H1 (cell line): ENCODE measurements around the gene PSMD12. TPM values are rescaled to one million over a fixed set of nuclear protein-coding genes. Genes with fewer than 3 reads are reported as not detected.

Experiments
- CTCF ChIA-PET: fragments of 300-600 bp; sonication (Branson Sonifier 250); formaldehyde crosslinking; loops from one replicate; lab custom pipeline; 2021; ENCODE audit not compliant: partially characterized antibody; lab: Charles Lee
- POLR2A ChIA-PET: fragments of 300-600 bp; sonication (Branson Sonifier 250); formaldehyde crosslinking; loops from one replicate; lab custom pipeline; 2021; ENCODE audit warnings: inconsistent platforms; ENCODE audit not compliant: partially characterized antibody; lab: Charles Lee
- DNase-seq, 2 experiments: peaks; one replicate each; pipeline versions ENCODE4 v3.0.0 to v3.0.0-alpha.2; 2010 to 2022; ENCODE audit warnings: low spot score in 2 of 2, low read depth in 1 of 2, mixed read lengths in 1 of 2
- FAIRE-seq: peaks from 2 replicates; lab custom pipeline; 2011; peaks lifted over from hg19 to GRCh38; lab: Jason Lieb, UNC
- H2AFZ ChIP-seq: 2 replicates; pipeline ENCODE4 v1.8.1; 2012; ENCODE audit warnings: low read length, inconsistent platforms
- H2AK5ac ChIP-seq: 2 replicates; pipeline ENCODE4 v1.6.1; 2013; ENCODE audit warnings: low read depth, low read length
- H2BK120ac ChIP-seq: replicated peaks from 2 replicates; pipeline ENCODE3; 2013; ENCODE audit warnings: low read depth, low read length, inconsistent platforms
- H2BK12ac ChIP-seq: 2 replicates; pipeline ENCODE4 v1.6.1; 2013; ENCODE audit warnings: low read depth, low read length
- H2BK15ac ChIP-seq: 2 replicates; pipeline ENCODE4 v1.6.1; 2013; ENCODE audit warnings: low read length
- H2BK20ac ChIP-seq: 2 replicates; pipeline ENCODE4 v1.6.1; 2013; ENCODE audit warnings: low read length
- H2BK5ac ChIP-seq: 2 replicates; pipeline ENCODE4 v1.6.1; 2013; ENCODE audit warnings: low read depth, low read length
- H3K14ac ChIP-seq: 2 replicates; pipeline ENCODE4 v1.6.1; 2013; ENCODE audit warnings: inconsistent platforms; ENCODE audit not compliant: insufficient read length
- H3K18ac ChIP-seq: 2 replicates; pipeline ENCODE4 v1.6.1; 2013; ENCODE audit warnings: low read length; ENCODE audit errors: extremely low read depth
- H3K23ac ChIP-seq: 2 replicates; pipeline ENCODE4 v1.6.1; 2013; ENCODE audit warnings: inconsistent platforms; ENCODE audit not compliant: insufficient read length
- H3K23me2 ChIP-seq: 2 replicates; pipeline ENCODE4 v1.6.1; 2013; ENCODE audit warnings: low read depth, low read length
- H3K27ac ChIP-seq: 2 replicates; pipeline ENCODE4 v1.6.1; 2011; ENCODE audit warnings: low read depth, low read length, inconsistent platforms
- H3K27me3 ChIP-seq, 4 experiments: replicated peaks in 1 of 4; 1 replicate in 1 of 4; 2 replicates in 3 of 4; pipeline versions ENCODE4 v1.6.1 to v1.8.1; 2011 to 2013; ENCODE audit warnings: low read length in 3 of 4, mild to moderate bottlenecking in 3 of 4, inconsistent platforms in 2 of 4, mixed read lengths in 2 of 4, moderate library complexity in 1 of 4; ENCODE audit not compliant: control insufficient read depth in 3 of 4, insufficient read depth in 3 of 4; ENCODE audit errors: extremely low read depth in 1 of 4
- H3K36me3 ChIP-seq, 4 experiments: 2 replicates each; pipeline versions ENCODE4 v1.6.1 to v1.8.1; 2011 to 2013; ENCODE audit warnings: mild to moderate bottlenecking in 4 of 4, low read length in 3 of 4, moderate library complexity in 2 of 4, control low read depth in 1 of 4, inconsistent platforms in 1 of 4; ENCODE audit not compliant: insufficient read depth in 4 of 4, control insufficient read depth in 2 of 4
- H3K4ac ChIP-seq: replicated peaks from 2 replicates; pipeline ENCODE3; 2013; ENCODE audit warnings: low read length, low read depth, mixed read lengths, inconsistent platforms; ENCODE audit not compliant: insufficient read length
- H3K4me1 ChIP-seq, 4 experiments: replicated peaks in 1 of 4; 1 replicate in 1 of 4; 2 replicates in 3 of 4; pipeline versions ENCODE4 v1.6.1 to v1.8.1; 2011 to 2013; ENCODE audit warnings: low read length in 3 of 4, inconsistent platforms in 2 of 4, mixed read lengths in 1 of 4; ENCODE audit not compliant: insufficient read depth in 4 of 4, control insufficient read depth in 3 of 4
- H3K4me2 ChIP-seq, 2 experiments: 2 replicates each; pipeline versions ENCODE4 v1.6.1 to v1.8.1; 2011 to 2013; ENCODE audit warnings: low read depth in 2 of 2, low read length in 2 of 2, control low read depth in 1 of 2, inconsistent platforms in 1 of 2, mild to moderate bottlenecking in 1 of 2; ENCODE audit not compliant: insufficient read depth in 1 of 2
- H3K4me3 ChIP-seq, 4 experiments: fragments of 200-600, 300-600 bp in 1 of 4; sonication (generic), shearing (Covaris generic), sonication (Bioruptor Twin) in 1 of 4; 2 replicates each; pipeline versions ENCODE4 v1.5.1 to v1.8.1; 2011 to 2016; ENCODE audit warnings: low read length in 4 of 4, low read depth in 3 of 4, control low read depth in 2 of 4, inconsistent platforms in 2 of 4, mild to moderate bottlenecking in 2 of 4, mixed read lengths in 1 of 4, moderate library complexity in 1 of 4; ENCODE audit not compliant: insufficient read depth in 2 of 4; ENCODE audit errors: extremely low read depth in 1 of 4
- H3K56ac ChIP-seq: replicated peaks from 2 replicates; pipeline ENCODE3; 2013; ENCODE audit warnings: low read depth, mild to moderate bottlenecking, mixed read lengths, low read length, inconsistent platforms; ENCODE audit not compliant: insufficient read length
- H3K79me1 ChIP-seq: 2 replicates; pipeline ENCODE4 v1.6.1; 2013; ENCODE audit warnings: low read depth, low read length, control low read depth
- H3K79me2 ChIP-seq, 2 experiments: 2 replicates each; pipeline versions ENCODE4 v1.6.1 to v1.8.1; 2012 to 2013; ENCODE audit warnings: low read length in 2 of 2, mild to moderate bottlenecking in 2 of 2, inconsistent platforms in 1 of 2; ENCODE audit not compliant: insufficient read depth in 2 of 2, control insufficient read depth in 1 of 2
- H3K9ac ChIP-seq, 4 experiments: replicated peaks in 1 of 4; 1 replicate in 1 of 4; 2 replicates in 3 of 4; pipeline versions ENCODE4 v1.6.1 to v1.8.1; 2011 to 2013; ENCODE audit warnings: low read depth in 3 of 4, low read length in 3 of 4, control low read depth in 2 of 4, mild to moderate bottlenecking in 2 of 4, moderate library complexity in 2 of 4, inconsistent platforms in 1 of 4; ENCODE audit errors: extremely low read depth in 1 of 4
- H3K9me3 ChIP-seq, 2 experiments: 2 replicates each; pipeline versions ENCODE4 v1.6.1 to v1.8.1; 2012 to 2013; ENCODE audit warnings: mild to moderate bottlenecking in 2 of 2, moderate library complexity in 2 of 2, control low read depth in 1 of 2, inconsistent platforms in 1 of 2, low read depth in 1 of 2, low read length in 1 of 2, mixed read lengths in 1 of 2; ENCODE audit not compliant: insufficient read depth in 2 of 2
- H4K20me1 ChIP-seq, 2 experiments: replicated peaks in 1 of 2; 2 replicates each; pipeline versions ENCODE3 to v1.8.1; 2011 to 2013; ENCODE audit warnings: inconsistent platforms in 2 of 2, low read length in 2 of 2, mild to moderate bottlenecking in 1 of 2; ENCODE audit not compliant: insufficient read depth in 2 of 2, control insufficient read depth in 1 of 2
- H4K5ac ChIP-seq: 2 replicates; pipeline ENCODE4 v1.6.1; 2013; ENCODE audit warnings: low read length, low read depth, mixed read lengths, inconsistent platforms; ENCODE audit not compliant: insufficient read length
- H4K8ac ChIP-seq: 2 replicates; pipeline ENCODE4 v1.8.0; 2013; ENCODE audit warnings: mild to moderate bottlenecking, moderate library complexity, low read length, inconsistent platforms; ENCODE audit not compliant: insufficient read depth; ENCODE audit errors: extremely low read depth
- H4K91ac ChIP-seq: replicated peaks from 2 replicates; pipeline ENCODE3; 2013; ENCODE audit warnings: low read length, mixed read lengths, inconsistent platforms; ENCODE audit not compliant: insufficient read length
- ATF2 ChIP-seq: IDR thresholded peaks from 2 replicates; pipeline ENCODE4 v1.6.1; 2012; ENCODE audit warnings: low read length, inconsistent platforms
- MAFK ChIP-seq: IDR thresholded peaks from 2 replicates; pipeline ENCODE4 v1.6.1; 2012; ENCODE audit warnings: low read depth, mild to moderate bottlenecking, improper control_type of control experiment, low read length
- WGBS, 2 experiments: shearing (Covaris generic) in 1 of 2; methylation state at CpG; one replicate each; pipeline versions ENCODE4 v1.1.6 to v1.1.7; 2013 to 2015; ENCODE audit warnings: low lambda C conversion rate in 2 of 2, mixed read lengths in 2 of 2, inconsistent platforms in 1 of 2, low coverage in 1 of 2, missing lambda C conversion rate in 1 of 2; ENCODE audit not compliant: insufficient replicate concordance in 2 of 2, insufficient coverage in 1 of 2, insufficient read length in 1 of 2; ENCODE audit errors: extremely low coverage in 1 of 2, missing lambda C conversion rate in 1 of 2; 5-methylcytosine and 5-hydroxymethylcytosine counted together
- polyA plus RNA-seq, 7 experiments: library from polyadenylated mRNA; depleted of rRNA in 3 of 7; stranded (reverse) in 5 of 7; unstranded in 2 of 7; fragments of >200 nt in 5 of 7; fragments of 200-250 nt in 2 of 7; gene quantifications; 1 replicate in 5 of 7; 2 replicates in 1 of 7; 4 replicates in 1 of 7; pipeline versions ENCODE4 v1.2.1 to v1.2.3, GENCODE V29; 2011 to 2013; ENCODE audit warnings: missing spikeins in 2 of 7, mixed read lengths in 2 of 7
- total RNA-seq: library from RNA; stranded (reverse); fragmentation: NEBNext Ultra II Directional; extraction: Animal tissue kit (Norgen Biotek cat#: 25700); gene quantifications from 2 replicates; pipeline ENCODE4 v1.2.1, GENCODE V29; 2021

The PSMD12 gene
- total and polyA plus RNA-seq, 2 of the 8 experiments (the other 6 are each of a cell fraction or from before 2014, with no cell fraction given): 14.0 to 82.4 TPM

GRCh38 chr17:67415291-67415690, 48.9 kb upstream of the PSMD12 start:
- FAIRE-seq (no peak), DNase-seq (no peak)
- H4K8ac ChIP-seq: no peak overlapping the region
- peaks cover 4 to 5% of the 10 kb centered on the region in 2 experiments; a peak in 2 of 4 replicates for H3K9me3 ChIP-seq
- ChIA-PET CTCF (interaction anchor here (0.6 kb wide), 1 partner anchor 934 kb away, joined by 3 read pairs; no protein-coding TSS in a partner anchor), POLR2A (no interaction called here)
- no peak overlapping the region for H3K23ac ChIP-seq
- H3K18ac ChIP-seq: no peak overlapping the region
- H3K4me3 ChIP-seq: no peak overlapping the region
- H4K91ac ChIP-seq: no peak overlapping the region
- H3K4me1 ChIP-seq: no peaks in the 10 kb centered on the region
- no peaks in the 10 kb centered on the region for H3K27me3 ChIP-seq
- no peaks in the 10 kb centered on the region; a peak in 1 of 8 replicates for H3K36me3 ChIP-seq
- peaks cover 4% of the 10 kb centered on the region for H3K79me1 ChIP-seq
- H2BK15ac ChIP-seq: no peak overlapping the region
- peaks cover 13 to 78% of the 10 kb centered on the region in 2 experiments for H3K79me2 ChIP-seq
- no peak overlapping the region for H3K14ac ChIP-seq
- no peak overlapping the region for H2BK5ac ChIP-seq
- H2BK120ac ChIP-seq: no peak overlapping the region
- no peak overlapping the region for H2BK20ac ChIP-seq
- H2AK5ac ChIP-seq: no peak overlapping the region
- no peak overlapping the region for H2AFZ ChIP-seq
- TF ChIP-seq MAFK (no peak), ATF2 (no peak)
- no peak overlapping the region for H3K27ac ChIP-seq
- H4K20me1 ChIP-seq: no peaks in the 10 kb centered on the region
- H2BK12ac ChIP-seq: no peak overlapping the region
- 95% methylated on average over 7 of the region's 7 CpGs; no CpG with 5 or more reads in 1 of the 2 experiments for WGBS, 2 experiments
- H3K4me2 ChIP-seq: no peak overlapping the region
- no peak overlapping the region for H4K5ac ChIP-seq
- H3K4ac ChIP-seq: no peak overlapping the region
- no peaks in the 10 kb centered on the region for H3K23me2 ChIP-seq
- H3K56ac ChIP-seq: no peak overlapping the region
- H3K9ac ChIP-seq: no peak overlapping the region
